HG03442 (cell line): Measurements from ENCODE around the gene TMEM14A.
"Not testable (repeated sequence)": the region's sequence is repeated elsewhere in the genome, so short reads cannot be mapped to it uniquely, and the experiment has no call there.

ENCODE experiments used
- ATAC-seq: cut with Tn5 transposase; IDR thresholded peaks from one replicate; pipeline ENCODE4 v1.9.1; 2021; ENCODE audit warnings: mild to moderate bottlenecking, moderate library complexity; ENCODE audit not compliant: unreplicated experiment

TMEM14A gene

GRCh38 chr6:52655941-52656340, 15.0 kb upstream of the TMEM14A start:
- ATAC-seq = not testable (repeated sequence)

DNA sequence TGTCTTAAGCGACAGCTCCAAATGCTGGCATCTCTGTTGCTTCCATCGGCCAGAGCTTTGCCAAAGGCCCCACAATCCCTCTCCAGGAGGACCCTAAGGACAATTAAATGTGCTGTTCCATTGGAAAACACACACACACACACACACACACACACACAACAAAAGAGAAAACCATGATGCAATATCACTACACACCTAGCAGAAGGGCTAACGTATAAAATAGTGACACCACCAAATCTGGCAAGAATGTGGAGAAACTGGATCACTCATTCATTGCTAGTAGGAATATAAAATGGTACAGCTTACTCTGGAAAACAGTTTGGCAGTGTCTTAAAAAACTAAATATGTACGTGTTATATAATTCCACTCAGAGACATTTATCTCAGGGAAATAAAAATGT, 13.0 kb upstream of the TMEM14A start:
- no peak for ATAC-seq

DNA sequence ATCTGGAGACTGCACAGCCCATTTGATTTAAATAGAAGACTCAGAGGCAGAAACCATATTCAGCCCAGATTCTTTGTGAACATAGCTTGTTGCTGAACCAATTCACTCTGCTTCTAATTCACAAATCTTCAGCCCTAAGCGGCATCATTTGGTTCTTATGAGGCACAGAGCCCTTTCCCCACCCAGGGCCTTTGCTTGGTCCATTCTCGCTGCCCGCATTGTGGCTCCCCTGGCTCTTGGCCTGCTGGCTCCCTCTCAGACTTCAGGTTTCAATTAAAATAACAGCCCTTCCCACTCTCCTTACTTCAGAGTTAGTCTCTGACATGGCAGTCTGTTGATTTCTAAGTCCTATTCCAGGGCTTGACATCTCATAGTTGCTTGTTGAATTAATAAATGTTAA, 9.4 kb upstream of the TMEM14A start:
- no peak for ATAC-seq

GRCh38 chr6:52662031-52662430, 8.9 kb upstream of the TMEM14A start:
- no peak for ATAC-seq

- peak; percentile 27 for ATAC-seq
These were observed 7.6 kb upstream of the TMEM14A start for GRCh38 chr6:52663120-52663935.

DNA sequence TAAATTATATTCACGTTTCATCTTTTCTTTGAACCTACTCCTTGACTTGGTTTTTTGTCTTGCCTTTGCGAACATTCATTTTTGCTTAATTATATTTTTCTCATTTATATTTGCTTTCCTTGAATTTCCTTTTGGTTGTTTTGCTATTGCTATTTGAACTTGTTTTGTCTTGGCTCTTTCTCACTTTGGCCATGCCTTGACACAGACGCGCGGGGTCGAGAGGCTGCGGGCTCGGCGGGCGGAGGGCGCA, 7.1 kb upstream of the TMEM14A start:
- no peak for ATAC-seq

DNA sequence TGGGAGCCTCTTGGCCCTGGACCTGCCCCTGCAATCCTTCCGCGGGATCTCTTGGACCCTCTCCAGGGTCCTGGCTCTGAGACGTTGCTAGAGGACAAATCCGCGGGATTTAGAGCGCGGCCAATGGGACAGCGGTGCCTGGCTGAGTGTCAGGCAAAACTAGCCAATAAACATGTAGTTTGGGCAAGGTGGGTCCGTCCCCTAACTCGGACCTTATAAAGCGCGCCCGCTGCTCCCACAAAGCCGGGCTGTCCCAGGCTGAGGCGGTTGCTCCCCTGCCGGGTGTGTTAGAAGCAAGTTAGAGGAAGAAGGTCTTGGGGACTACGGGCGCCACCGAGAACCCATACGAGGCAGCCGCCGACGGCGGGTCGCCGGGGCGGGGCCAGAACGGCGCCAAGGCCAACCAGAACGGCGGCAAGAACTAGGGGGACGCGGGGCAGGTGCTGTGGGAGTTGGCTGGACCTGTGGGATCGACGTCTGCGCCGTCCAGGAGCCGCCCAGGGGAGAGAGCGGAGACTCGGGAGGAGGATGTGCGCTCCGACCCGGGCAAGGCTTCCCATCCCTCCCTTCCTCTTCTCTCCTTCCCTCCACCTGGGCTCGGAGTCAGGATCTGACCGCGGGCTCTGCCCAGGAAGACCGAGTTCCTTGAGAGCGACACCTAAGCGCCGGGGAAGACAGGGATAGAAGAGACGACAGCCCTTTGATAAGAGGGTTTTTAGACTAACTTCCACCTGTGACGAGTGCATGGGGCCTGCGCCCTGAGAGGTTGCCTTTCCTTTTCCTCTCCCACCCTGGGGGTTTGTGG, 6.5 kb upstream of the TMEM14A start:
- peak; percentile 91 for ATAC-seq

DNA sequence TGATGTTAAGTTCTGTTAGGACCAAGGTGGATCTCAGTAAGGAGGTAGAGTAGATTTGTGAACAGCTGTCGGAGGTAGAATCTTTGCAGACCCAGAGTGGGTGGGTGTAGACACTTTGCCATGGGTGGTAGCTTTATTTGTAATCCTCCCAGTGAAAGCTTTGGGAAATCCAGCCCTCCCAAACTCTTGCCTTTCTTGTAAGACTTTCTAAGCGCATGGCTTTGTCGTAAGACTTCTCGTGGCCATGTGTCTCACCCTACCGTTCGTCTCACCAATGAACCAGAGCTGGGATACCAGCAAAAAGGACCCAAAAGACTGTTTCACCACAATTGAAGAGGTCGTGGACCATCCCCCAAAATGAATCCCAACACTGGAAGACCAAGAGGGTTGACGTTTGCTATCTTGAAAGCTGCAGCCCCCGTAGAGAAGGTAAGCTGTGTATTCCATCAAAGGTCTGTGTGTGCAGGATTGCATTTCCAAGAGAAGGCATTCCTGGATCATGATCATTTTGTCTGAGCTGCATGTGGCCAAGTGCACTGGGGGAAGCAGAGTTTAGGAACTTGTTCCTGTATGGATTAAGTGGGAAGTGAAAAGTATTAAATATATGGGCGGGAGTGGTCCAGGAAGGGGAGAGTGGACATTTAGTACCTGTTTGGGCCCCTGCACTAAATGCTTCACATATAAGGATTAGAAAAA, 5.8 kb upstream of the TMEM14A start:
- ATAC-seq = no peak

DNA sequence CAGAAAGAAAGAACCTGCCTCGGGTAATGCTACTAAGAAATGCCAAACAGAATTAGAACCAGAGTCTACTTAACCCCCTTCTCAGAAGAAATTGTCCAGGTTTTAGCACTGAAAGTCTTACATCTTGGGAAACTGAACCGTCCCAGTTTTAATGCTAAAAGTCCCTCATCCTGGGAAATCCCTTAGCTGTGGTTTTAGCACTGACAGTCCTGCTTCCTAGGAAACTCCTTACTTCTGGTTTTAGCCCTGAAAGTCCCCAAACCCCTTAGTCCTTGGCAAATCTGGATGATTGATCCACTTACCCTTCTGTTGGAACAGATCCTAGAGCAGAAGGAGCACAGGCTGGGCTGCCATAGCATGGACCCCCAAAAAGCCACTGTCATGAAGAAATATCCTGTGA, 4.8 kb upstream of the TMEM14A start:
- ATAC-seq = no peak

- no peak for ATAC-seq
These were observed 4.4 kb upstream of the TMEM14A start for GRCh38 chr6:52666523-52666922.

DNA sequence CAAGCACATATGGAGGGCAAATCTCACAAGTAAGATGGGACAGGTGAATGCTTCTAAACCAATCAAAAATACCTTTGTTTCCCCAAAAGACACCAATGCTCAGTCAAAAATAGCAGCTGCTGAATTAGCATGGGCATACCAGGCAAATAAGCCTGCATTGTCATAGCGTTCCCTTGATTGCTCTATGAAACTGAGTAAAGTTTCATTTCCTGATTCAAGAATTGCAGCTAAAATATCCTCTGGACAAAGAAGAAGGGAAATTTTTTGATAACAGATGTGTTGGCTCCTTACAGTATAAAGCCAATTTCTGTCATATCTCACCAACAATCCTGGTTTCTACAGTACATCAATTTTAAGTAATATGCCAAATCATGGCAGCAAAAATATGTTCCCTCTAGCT, 3.3 kb upstream of the TMEM14A start:
- no peak for ATAC-seq

DNA sequence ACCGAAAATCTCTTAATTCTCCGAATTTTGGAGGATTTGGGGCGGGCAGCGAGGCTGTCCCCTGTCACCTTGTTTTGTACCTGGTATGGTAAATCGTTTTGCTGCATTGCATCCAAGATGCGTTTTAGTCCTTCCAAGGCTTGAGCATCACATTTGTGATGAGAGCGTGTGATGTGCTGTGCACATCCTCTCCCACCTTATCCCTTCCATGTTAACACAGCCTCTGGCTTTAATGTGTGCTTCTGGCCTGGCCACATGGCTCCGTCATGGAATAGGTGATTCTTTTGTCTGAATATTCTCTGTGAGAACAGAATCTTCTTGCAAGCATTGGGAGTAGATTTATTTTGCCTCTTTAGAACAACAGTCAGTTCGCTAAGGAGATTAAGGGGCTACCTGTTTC, 763 bp downstream of the TMEM14A start:
- no peak for ATAC-seq

DNA sequence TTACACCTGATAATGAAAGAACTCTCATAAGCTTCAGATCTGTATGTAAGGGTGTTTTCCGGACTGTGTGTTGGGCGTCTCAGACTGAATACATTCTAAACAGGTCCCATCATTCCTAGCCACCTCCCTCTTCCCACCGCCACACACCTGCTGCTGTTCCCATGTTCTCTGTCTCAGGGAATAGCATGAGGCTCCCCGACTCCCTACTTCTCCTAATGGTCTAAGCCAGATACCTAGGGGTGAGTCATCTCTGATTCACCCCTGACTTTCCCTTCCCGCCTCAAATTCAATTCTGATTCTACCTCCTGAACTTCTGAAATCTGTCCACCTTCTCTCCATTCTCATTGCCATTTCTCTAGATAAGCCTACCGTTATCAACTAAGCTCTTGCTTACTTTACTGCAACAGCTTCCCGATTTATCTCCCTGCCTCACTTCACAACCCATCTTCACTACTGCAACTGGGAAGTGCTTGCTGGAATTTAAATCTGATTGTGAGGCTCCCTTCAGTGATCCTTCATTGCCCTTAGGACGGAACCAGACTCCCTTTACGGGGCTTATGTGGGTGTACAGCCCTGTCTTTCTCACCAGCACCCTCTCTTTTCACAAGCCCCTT, 1.6 kb downstream of the TMEM14A start:
- no peak for ATAC-seq

- ATAC-seq = no peak
These were observed 3.8 kb downstream of the TMEM14A start for GRCh38 chr6:52674666-52675065.

- no peak for ATAC-seq
These were observed 4.5 kb downstream of the TMEM14A start for GRCh38 chr6:52675372-52675771.

DNA sequence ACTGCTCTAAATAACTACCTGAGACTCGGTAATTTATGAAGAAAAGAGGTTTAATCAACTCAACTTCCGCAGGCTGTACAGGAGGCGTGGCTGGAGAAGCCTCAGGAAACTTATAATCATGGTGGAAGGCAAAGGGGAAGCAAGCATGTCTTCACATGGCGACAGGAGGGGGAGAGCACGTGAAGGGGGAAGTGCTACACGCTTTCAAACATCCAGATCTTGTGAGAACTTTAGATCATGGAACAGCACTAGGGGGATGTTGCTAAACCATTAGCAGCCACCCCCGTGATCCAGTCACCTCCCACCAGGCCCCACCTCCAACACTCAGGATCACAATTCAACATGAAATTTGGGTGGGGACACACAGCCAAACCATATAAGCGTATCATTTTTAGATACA, 5.7 kb downstream of the TMEM14A start:
- not testable (repeated sequence) for ATAC-seq

- ATAC-seq = no peak
These were observed 10.5 kb downstream of the TMEM14A start for GRCh38 chr6:52681416-52681815.

- no peak for ATAC-seq
These were observed 16.2 kb downstream of the TMEM14A start for GRCh38 chr6:52686878-52687699.

DNA sequence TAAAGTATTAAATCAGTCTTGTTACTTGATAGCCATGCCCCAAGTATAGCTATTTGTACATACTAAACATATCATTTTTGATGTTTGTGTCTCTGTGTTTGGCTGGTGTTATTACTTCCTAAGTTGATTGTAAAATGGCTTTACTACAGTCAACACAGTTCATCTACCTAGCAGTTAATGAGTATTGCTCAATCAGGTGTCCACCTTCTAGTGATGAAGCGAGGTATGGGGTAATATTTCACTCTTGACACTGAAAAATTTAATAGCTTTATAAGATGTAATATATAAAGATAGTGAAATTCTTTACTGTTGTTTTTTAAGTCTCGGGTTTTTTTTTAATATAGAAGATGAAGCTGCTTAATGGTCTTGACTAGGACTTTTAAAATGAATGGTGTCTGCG, 18.9 kb downstream of the TMEM14A start:
- no peak for ATAC-seq

- no peak for ATAC-seq
These were observed 20.8 kb downstream of the TMEM14A start for GRCh38 chr6:52691718-52692117.

GRCh38 chr6:52693773-52694172, 22.9 kb downstream of the TMEM14A start:
- no peak for ATAC-seq
